ENCODE results near the gene MXD1.
A peak's percentile ranks its signal among the peaks of the same experiment; 100 is the strongest.

The MXD1 gene, protein sequence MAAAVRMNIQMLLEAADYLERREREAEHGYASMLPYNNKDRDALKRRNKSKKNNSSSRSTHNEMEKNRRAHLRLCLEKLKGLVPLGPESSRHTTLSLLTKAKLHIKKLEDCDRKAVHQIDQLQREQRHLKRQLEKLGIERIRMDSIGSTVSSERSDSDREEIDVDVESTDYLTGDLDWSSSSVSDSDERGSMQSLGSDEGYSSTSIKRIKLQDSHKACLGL

DNA sequence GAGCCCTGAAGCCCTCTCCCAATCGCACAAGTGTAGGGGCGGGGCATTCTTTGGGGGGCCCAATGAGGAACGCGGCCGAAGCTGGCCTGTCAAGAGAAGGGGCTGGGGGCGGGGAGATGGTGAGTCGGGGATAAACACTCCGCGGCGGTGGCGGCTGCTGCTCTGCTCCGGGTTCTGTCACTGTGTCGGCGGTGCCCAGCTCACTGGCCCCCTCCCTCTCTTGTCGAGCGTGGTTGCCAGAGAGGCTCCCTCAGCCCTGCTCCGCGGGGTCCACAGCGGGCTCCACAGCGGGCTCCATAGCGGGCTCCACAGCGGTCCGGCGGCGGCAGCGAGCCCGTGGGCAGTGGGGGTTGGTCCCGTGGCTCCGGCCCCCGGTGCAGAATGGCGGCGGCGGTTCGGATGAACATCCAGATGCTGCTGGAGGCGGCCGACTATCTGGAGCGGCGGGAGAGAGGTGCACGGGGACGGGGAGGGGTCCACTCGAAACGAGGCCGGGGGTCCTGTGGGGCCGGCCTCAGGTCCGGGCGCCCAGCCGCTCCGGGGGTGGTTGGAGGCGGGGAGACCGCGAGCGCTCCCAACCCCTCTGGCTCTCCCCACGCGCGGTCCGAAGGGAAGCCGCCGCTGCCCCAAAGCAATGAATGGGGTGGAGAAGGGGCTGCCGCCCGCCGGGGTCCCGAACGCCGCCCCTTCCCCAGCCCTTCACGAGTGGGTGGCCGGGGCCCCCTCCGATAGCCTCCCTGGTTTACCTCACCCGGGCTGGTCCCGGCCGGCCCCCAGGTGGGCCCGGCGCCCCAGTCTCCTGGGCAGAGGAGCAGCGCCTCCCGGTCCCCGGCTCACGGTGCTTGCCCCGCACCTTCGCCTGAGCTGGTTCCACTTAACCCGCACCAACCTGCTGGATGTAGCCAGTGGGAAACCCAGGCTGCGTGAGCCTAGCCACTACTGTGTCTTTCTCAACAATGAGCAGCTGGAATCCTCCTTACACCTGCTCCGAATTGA, at the start of gene MXD1:
MXD1 (plus strand) TSS at position 160 of the 996 bp plus-strand sequence; CDS start at position 382, 222 bp downstream.
- peak within 1 kb of the TSS; percentile 71 to 99 (median 88) for H3K4me3 ChIP-seq

DNA sequence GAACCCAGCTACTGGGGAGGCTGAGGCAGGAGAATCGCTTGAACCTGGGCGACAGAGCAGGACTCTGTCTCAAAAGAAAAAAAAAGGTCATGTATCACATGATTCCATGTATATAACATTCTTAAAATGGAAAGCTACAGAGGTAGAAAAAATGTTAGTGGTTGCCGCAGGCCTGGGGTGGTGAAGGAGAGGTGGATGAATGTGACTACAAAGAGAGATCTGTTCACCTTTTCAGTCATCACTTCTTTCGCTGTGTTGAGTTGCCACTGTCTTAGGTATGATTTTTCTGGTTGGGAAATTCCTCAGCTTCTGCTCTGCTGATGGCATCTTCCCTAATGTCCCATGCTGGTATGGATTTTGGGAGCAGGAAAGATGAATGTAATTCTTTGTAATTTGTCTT, 26.5 kb upstream of the MXD1 start:
- Histone ChIP-seq H3K27ac (no peak overlapping the region), H3K4me3 (no peak overlapping the region)

More for the DNA sequence above, at the start of gene MXD1:
- H3K27ac ChIP-seq: peak within 1 kb of the TSS; percentile 81 to 98 (median 94)

DNA sequence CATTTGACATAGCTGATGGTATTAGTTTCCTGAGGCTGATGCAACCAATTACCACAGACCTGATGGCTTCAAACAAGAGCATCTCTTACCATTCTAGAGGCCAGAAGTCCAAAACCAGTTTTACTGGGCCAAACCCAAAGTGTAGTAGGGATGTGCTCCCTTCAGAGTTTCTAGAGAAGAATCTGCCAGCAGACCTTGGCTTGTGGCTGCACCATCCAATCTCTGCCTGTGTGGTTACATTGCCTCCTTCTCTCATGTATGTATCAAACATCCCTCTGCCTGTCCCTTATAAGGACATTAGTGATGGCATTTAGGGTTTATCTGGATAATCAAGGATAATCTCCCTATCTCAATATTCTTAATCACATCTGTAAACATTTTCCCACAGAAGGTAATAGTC, 25.6 kb upstream of the MXD1 start:
- Histone ChIP-seq H3K4me3 (no peak overlapping the region), H3K27ac (no peak overlapping the region)

- Histone ChIP-seq H3K27ac (no peak overlapping the region), H3K4me3 (no peak overlapping the region)
Observed at GRCh38 chr2:69890881-69891280, 24.0 kb upstream of the MXD1 start.

DNA sequence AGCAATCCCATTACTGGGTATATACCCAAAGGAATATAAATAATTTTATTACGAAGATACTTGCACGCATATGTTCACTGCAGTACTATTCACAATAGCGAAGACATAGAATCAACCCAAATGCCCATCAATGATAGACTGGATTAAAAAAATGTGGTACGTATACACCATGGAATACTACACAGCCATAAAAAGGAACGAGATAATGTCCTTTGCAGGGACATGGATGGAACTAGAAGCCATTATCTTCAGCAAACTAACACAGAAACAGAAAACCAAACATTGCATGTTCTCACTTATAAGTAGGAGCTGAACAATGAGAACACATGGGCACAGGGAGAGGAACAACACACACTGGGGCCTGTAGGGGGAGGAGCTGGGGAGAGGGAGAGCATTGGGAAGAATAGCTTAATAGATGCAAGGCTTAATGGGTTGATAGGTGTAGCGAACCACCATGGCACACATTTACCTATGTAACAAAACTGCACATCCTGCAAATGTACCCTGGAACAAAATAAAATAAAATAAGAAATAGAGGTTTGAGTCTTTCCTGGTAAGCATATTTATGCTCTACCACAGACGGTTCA, 22.0 kb upstream of the MXD1 start:
- peak overlapping the region in 11 of 21 experiments; percentile 70 to 97 (median 91) for H3K27ac ChIP-seq
- H3K4me3 ChIP-seq: peak overlapping the region in 2 of 7 experiments; percentile 61 to 90

DNA sequence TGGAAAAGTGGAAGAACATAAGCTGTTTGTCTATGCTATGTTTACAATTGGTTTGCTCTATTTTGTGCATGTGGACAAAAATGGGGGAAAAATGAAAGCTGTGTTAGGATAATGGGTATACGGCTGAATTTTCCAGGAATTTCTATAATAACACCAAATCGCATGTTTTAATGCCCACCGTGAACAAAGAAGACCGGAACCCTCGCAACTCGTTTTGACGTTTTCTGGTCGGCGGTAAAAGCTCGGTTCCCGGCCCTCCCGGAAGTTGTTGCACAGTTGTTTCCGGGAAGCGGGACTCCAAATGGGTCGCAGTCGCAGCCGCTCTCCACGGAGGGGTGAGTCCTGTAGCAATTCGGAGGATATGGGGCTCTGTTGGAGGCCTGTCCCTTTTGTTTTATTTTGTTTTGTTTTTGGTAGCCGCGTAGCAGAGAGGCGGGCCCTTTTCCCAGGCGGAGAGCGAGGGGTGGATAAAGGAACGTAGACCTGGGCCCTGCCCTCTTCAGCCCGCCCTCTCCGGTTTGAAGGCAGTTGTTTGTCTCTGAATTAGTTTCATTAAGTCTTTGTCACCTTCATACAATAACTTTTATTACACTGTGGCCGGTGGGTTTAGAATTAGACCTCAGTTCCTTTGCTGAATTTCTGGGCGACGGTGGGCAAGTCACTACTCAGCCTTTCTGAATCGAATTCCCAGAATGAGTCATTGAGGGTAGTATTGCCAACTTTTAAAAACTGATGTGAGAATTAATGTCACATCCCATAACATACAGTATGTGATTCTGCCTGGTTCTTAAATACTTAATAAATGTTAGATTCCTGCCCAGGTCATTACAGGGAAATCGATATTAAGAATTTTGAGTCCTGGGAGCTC, 21.0 kb upstream of the MXD1 start, which contains the start of gene SNRNP27:
SNRNP27 (plus strand) TSS at position 273 of the 868 bp plus-strand sequence; CDS start at position 302, 29 bp downstream.
- peak within 1 kb of the TSS; percentile 55 to 97 (median 90) for H3K27ac ChIP-seq
- peak within 1 kb of the TSS; percentile 57 to 90 (median 64) for H3K4me3 ChIP-seq

GRCh38 chr2:69894737-69895136, 20.2 kb upstream of the MXD1 start:
- peak overlapping the region; percentile 57 to 90 (median 64) for H3K4me3 ChIP-seq
- peak overlapping the region in 18 of 21 experiments; percentile 70 to 97 (median 90) for H3K27ac ChIP-seq

DNA sequence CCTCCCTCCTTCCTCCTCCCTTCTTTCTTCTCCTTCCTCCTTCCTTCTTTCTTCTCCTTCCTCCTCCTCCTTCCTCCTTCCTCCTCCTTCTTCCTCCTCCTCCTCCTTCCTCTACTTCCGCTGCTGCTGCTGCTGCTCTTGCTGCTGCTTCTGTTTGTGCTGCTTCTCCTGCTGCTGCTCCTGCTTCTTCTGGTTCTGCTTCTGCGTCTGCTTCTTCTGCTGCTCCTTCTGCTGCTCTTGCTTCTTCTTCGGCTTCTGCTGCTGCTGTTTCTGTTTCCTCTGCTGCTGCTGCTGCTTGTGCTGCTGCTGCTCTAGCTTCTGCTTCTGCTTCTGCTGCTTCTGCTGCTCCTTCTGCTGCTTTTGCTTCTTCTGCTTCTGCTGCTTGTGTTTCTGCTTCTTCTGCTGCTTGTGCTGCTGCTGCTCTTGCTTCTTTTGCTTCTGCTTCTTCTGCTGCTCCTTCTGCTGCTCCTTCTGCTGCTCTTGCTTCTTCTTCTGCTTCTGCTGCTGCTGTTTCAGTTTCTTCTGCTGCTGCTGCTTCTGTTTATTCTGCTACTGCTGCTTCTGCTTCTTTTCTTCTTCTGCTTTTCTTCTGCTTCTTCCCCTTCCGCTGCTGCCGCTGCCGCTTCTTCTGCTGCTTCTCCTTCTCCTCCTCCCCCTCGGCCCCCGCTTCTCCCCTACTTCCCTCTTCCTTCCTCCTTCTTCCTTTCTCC, 12.5 kb upstream of the MXD1 start:
- H3K27ac ChIP-seq: peak overlapping the region in 14 of 21 experiments; percentile 5 to 84 (median 60)
- H3K4me3 ChIP-seq: no peak overlapping the region

GRCh38 chr2:69907216-69907615, 7.7 kb upstream of the MXD1 start:
- no peak overlapping the region for H3K4me3 ChIP-seq

GRCh38 chr2:69911985-69912563, 2.8 kb upstream of the MXD1 start:
- Histone ChIP-seq H3K27ac (no peak overlapping the region), H3K4me3 (no peak overlapping the region)

More at GRCh38 chr2:69907216-69907615, 7.7 kb upstream of the MXD1 start:
- no peak overlapping the region for H3K27ac ChIP-seq

- peak overlapping the region; percentile 71 to 91 (median 81) for H3K4me3 ChIP-seq
- peak overlapping the region; percentile 81 to 98 (median 94) for H3K27ac ChIP-seq
Observed at GRCh38 chr2:69914164-69914949, 552 bp upstream of the MXD1 start.

GRCh38 chr2:69916106-69916505, 1.2 kb downstream of the MXD1 start:
- Histone ChIP-seq H3K4me3 (peak overlapping the region; percentile 71 to 99 (median 85)), H3K27ac (peak overlapping the region in 14 of 21 experiments; percentile 17 to 94 (median 88))

DNA sequence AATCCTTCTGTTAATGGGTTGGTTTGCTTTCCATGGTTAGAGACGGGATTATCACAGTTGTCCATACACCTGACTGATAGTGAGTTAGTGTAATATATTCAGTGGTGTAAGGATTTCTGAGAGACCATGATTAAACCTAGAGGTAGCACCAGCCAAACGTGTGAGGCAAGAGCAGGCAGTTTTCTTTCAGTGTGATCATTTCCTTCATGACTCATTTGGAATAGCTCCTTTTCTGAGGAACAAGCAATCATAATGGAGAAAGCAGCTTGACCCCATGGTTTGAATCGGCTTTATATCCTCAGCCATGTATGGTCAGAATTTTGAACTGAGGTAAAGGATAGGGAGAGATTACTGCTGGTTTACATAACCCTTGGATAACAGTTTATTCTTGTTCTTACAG, 2.9 kb downstream of the MXD1 start:
- H3K27ac ChIP-seq: peak overlapping the region in 12 of 21 experiments; percentile 5 to 89 (median 32)

DNA sequence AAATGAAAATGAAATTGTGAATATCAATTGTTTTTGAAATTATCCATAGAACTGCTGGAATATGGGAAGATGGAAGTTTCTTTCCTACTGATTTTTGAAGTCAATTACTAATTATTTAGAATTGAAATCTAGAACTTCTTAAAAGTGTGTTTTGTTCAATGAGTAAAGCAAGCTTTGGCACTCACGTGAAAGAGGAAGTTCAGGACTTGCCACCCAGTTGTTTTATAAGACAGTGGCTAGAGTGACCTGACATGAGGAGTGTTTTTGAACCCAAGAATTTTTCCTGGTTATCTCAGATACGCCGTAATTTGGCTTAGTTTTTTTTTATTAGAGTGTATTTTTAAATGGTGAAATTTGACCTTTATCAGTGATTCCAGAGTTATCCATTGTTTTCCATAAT, 3.5 kb downstream of the MXD1 start:
- Histone ChIP-seq H3K27ac (peak overlapping the region in 11 of 21 experiments; percentile 2 to 89 (median 35)), H3K4me3 (no peak overlapping the region)

More for the DNA sequence above, 2.9 kb downstream of the MXD1 start:
- H3K4me3 ChIP-seq: no peak overlapping the region

- H3K27ac ChIP-seq: no peak overlapping the region
Observed at GRCh38 chr2:69923116-69923515, 8.2 kb downstream of the MXD1 start.

GRCh38 chr2:69926849-69927515, 12.1 kb downstream of the MXD1 start:
- H3K4me3 ChIP-seq: no peak overlapping the region
- H3K27ac ChIP-seq: no peak overlapping the region

More at GRCh38 chr2:69923116-69923515, 8.2 kb downstream of the MXD1 start:
- H3K4me3 ChIP-seq: no peak overlapping the region
